ENCODE measurements around the gene AGPAT3. TPM values are rescaled to one million over a fixed set of nuclear protein-coding genes. Genes with fewer than 3 reads are reported as not detected.

AGPAT3 gene
- total and polyA plus RNA-seq, 10 of the 15 experiments (the other 5 are each of a cell fraction or from before 2014, with no cell fraction given) = 1.2 to 110 (median 30.8) TPM

GRCh38 chr21:43854773-43855633 lies 10.0 kb upstream of the AGPAT3 start (continued):
- no peak for TF ChIP-seq ELK1 (IDR thresholded peaks at IDR 0.05; ENCODE audit: low read depth, low read length)
- no peak for TF ChIP-seq E4F1 (IDR thresholded peaks at IDR 0.05; ENCODE audit: borderline replicate concordance, partially characterized antibody)
- peak; percentile 59 to 81; a peak in 3 of 4 replicates for TF ChIP-seq BHLHE40 (IDR thresholded peaks at IDR 0.05; ENCODE audit: borderline replicate concordance in 1 of 2, low read depth in 2 of 2, low read length in 1 of 2)
- TF ChIP-seq SPI1 (IDR thresholded peaks at IDR 0.05; ENCODE audit: borderline replicate concordance, insufficient read depth, low read depth, low read length) = peak; percentile 80
- no peak for TF ChIP-seq SMC3 (IDR thresholded peaks at IDR 0.05; ENCODE audit: borderline replicate concordance, low read length)
- TF ChIP-seq EED (IDR thresholded peaks at IDR 0.05; ENCODE audit: low read depth) = no peak
- TF ChIP-seq NFYB (IDR thresholded peaks at IDR 0.05; ENCODE audit: insufficient read depth, low read depth, low read length) = no peak
- TF ChIP-seq RAD51 (IDR thresholded peaks at IDR 0.05) = no peak
- TF ChIP-seq IKZF1 (conservative IDR thresholded peaks at IDR 0.05) = peak; percentile 55; the same call in 1 of the 2 replicates
- TF ChIP-seq EGR1 (IDR thresholded peaks at IDR 0.05; ENCODE audit: borderline replicate concordance in 1 of 2, low read depth in 2 of 2, low read length in 2 of 2) = no peak
- no peak for TF ChIP-seq MEF2A (IDR thresholded peaks at IDR 0.05; ENCODE audit: insufficient read depth, low read depth, low read length)
- peak; percentile 35 for TF ChIP-seq MEF2B (IDR thresholded peaks at IDR 0.05; ENCODE audit: partially characterized antibody, poor library complexity, severe bottlenecking)
- no peak for TF ChIP-seq HDAC6 (IDR thresholded peaks at IDR 0.05; ENCODE audit: unreplicated experiment)
- no peak for TF ChIP-seq BCL3 (IDR thresholded peaks at IDR 0.05; ENCODE audit: borderline replicate concordance, insufficient read depth, low read depth, low read length, poor library complexity, severe bottlenecking)
- no peak for TF ChIP-seq E2F4 (IDR thresholded peaks at IDR 0.05; ENCODE audit: low read depth, low read length)
- TF ChIP-seq FOXM1 (IDR thresholded peaks at IDR 0.05; ENCODE audit: low read depth, low read length) = no peak
- peak; percentile 14; the same call in 1 of the 2 replicates for TF ChIP-seq BACH1 (IDR thresholded peaks at IDR 0.05; ENCODE audit: borderline replicate concordance)
- no peak for TF ChIP-seq FOS (IDR thresholded peaks at IDR 0.05; ENCODE audit: borderline replicate concordance, extremely low read depth, insufficient read length)
